ENCODE measurements around the gene TMEM250. TPM values are rescaled to one million over a fixed set of nuclear protein-coding genes. Genes with fewer than 3 reads are reported as not detected.

TMEM250 gene
- total RNA-seq, 2 experiments from 2014 or later = 6.5 to 7.9 TPM

GRCh38 chr9:136153381-136154065 lies 34.8 kb upstream of the TMEM250 start:
- no peaks in the 10 kb centered on the region for H3K4me1 ChIP-seq (ENCODE audit: insufficient read depth, low read length)
- Mint-ChIP-seq H3K27me3 (no peaks in the 10 kb centered on the region), H3K9me3 (no peaks in the 10 kb centered on the region), H3K27ac (no peak overlapping the region), H3K4me3 (no peak overlapping the region), H3K36me3 (ENCODE audit: low read depth) (no peaks in the 10 kb centered on the region), H3K4me1 (ENCODE audit: low read depth) (no peaks in the 10 kb centered on the region)
- ChIA-PET POLR2A (no interaction called here), CTCF (no interaction called here)
- no peak overlapping the region for H3K27ac ChIP-seq (ENCODE audit: low read depth in 1 of 2, low read length in 2 of 2)
- ATAC-seq (ENCODE audit: poor library complexity) = no peak
- peaks cover 0 to 6% of the 10 kb centered on the region in 2 experiments for H3K27me3 ChIP-seq (ENCODE audit: control insufficient read depth in 1 of 2, insufficient read depth in 2 of 2, low read length in 2 of 2)
- TF ChIP-seq CTCF (IDR thresholded peaks at IDR 0.05) = no peak
- peaks cover 0 to 17% of the 10 kb centered on the region in 2 experiments for H3K9me3 ChIP-seq (ENCODE audit: control insufficient read depth in 1 of 2, insufficient read depth in 1 of 2, low read length in 2 of 2)
- H3K36me3 ChIP-seq (ENCODE audit: insufficient read depth, low read length) = no peaks in the 10 kb centered on the region
- intact Hi-C loops (cut with DNase I, micrococcal nuclease) = no loop called here
- DNase-seq = no peak
- H3K4me3 ChIP-seq (ENCODE audit: low read length) = no peak overlapping the region

GRCh38 chr9:136152931-136153330 lies 34.3 kb upstream of the TMEM250 start:
- no peaks in the 10 kb centered on the region for H3K36me3 Mint-ChIP-seq (ENCODE audit: low read depth)
- ATAC-seq (ENCODE audit: poor library complexity) (no peak), DNase-seq (no peak)
- no peaks in the 10 kb centered on the region for H3K4me1 ChIP-seq (ENCODE audit: insufficient read depth, low read length)
- no peak overlapping the region for H3K4me3 ChIP-seq (ENCODE audit: low read length)
- intact Hi-C loops (cut with DNase I, micrococcal nuclease) = no loop called here
- peaks cover 0 to 17% of the 10 kb centered on the region in 2 experiments for H3K9me3 ChIP-seq (ENCODE audit: control insufficient read depth in 1 of 2, insufficient read depth in 1 of 2, low read length in 2 of 2)
- no peak overlapping the region for H3K27ac ChIP-seq (ENCODE audit: low read depth in 1 of 2, low read length in 2 of 2)
- no peak for TF ChIP-seq CTCF (IDR thresholded peaks at IDR 0.05)
- no peak overlapping the region for H3K27ac Mint-ChIP-seq
- CTCF ChIA-PET = no interaction called here
- H3K36me3 ChIP-seq (ENCODE audit: insufficient read depth, low read length) = no peaks in the 10 kb centered on the region
- no peaks in the 10 kb centered on the region for H3K9me3 Mint-ChIP-seq
- no peak overlapping the region for H3K4me3 Mint-ChIP-seq
- H3K27me3 ChIP-seq (ENCODE audit: control insufficient read depth in 1 of 2, insufficient read depth in 2 of 2, low read length in 2 of 2) = peaks cover 0 to 4% of the 10 kb centered on the region in 2 experiments
- no peaks in the 10 kb centered on the region for H3K27me3 Mint-ChIP-seq
- POLR2A ChIA-PET = no interaction called here
- no peaks in the 10 kb centered on the region for H3K4me1 Mint-ChIP-seq (ENCODE audit: low read depth)

- intact Hi-C loops (cut with DNase I, micrococcal nuclease) = no loop called here
- Mint-ChIP-seq H3K9me3 (no peaks in the 10 kb centered on the region), H3K4me3 (no peak overlapping the region), H3K27ac (no peak overlapping the region), H3K36me3 (ENCODE audit: low read depth) (no peaks in the 10 kb centered on the region), H3K27me3 (no peaks in the 10 kb centered on the region), H3K4me1 (ENCODE audit: low read depth) (no peaks in the 10 kb centered on the region)
- Histone ChIP-seq H3K27ac (ENCODE audit: low read depth in 1 of 2, low read length in 2 of 2) (no peak overlapping the region), H3K4me1 (ENCODE audit: insufficient read depth, low read length) (no peaks in the 10 kb centered on the region), H3K27me3 (ENCODE audit: control insufficient read depth in 1 of 2, insufficient read depth in 2 of 2, low read length in 2 of 2) (peaks cover 0 to 9% of the 10 kb centered on the region in 2 experiments), H3K9me3 (ENCODE audit: control insufficient read depth in 1 of 2, insufficient read depth in 1 of 2, low read length in 2 of 2) (peaks cover 0 to 17% of the 10 kb centered on the region in 2 experiments), H3K36me3 (ENCODE audit: insufficient read depth, low read length) (no peaks in the 10 kb centered on the region), H3K4me3 (ENCODE audit: low read length) (no peak overlapping the region)
- no peak for TF ChIP-seq CTCF (IDR thresholded peaks at IDR 0.05)
- CTCF ChIA-PET = no interaction called here
- DNase-seq = no peak
- ATAC-seq (ENCODE audit: poor library complexity) = no peak
- POLR2A ChIA-PET = no interaction called here
Observed at GRCh38 chr9:136152543-136152866, 33.8 kb upstream of the TMEM250 start.

Data from CD4-positive, alpha-beta T cell (primary cell).